Lower leg skin (tissue), 4 donors: ENCODE measurements around the gene SMCO1. TPM values are rescaled to one million over a fixed set of nuclear protein-coding genes. Genes with fewer than 3 reads are reported as not detected.
"Not testable (repeated sequence)": the region's sequence is repeated elsewhere in the genome, so short reads cannot be mapped to it uniquely, and the experiment has no call there.

Experiments
- DNase-seq, 2 donors: peaks; one replicate each; pipeline ENCODE4 v3.0.0-alpha.2; 2019; ENCODE audit warnings: low spot score in 2 of 2
- H3K4me3 ChIP-seq: fragments of 200-600 bp; sonication (generic); 2 replicates; pipeline ENCODE4 v1.5.1; 2017; ENCODE audit warnings: mild to moderate bottlenecking, low read depth; ENCODE audit not compliant: poor library complexity, severe bottlenecking
- CTCF ChIP-seq, 3 donors: fragments of 450-650 bp; IDR thresholded peaks; one replicate each; pipeline ENCODE4 v1.5.1; 2016; ENCODE audit warnings: antibody characterized with exemption in 3 of 3, mild to moderate bottlenecking in 3 of 3, moderate library complexity in 2 of 3
- POLR2A ChIP-seq, 2 donors: fragments of 450-650 bp; IDR thresholded peaks; one replicate each; pipeline ENCODE4 v1.6.1; 2016 to 2017; ENCODE audit warnings: antibody characterized with exemption in 2 of 2, mild to moderate bottlenecking in 1 of 2, moderate library complexity in 1 of 2
- WGBS, 2 donors: methylation state at CpG; one replicate each; pipeline ENCODE4 v1.1.5; 2018; 5-methylcytosine and 5-hydroxymethylcytosine counted together
- intact Hi-C: fragments of 100-400 bp; cut with DNase I; formaldehyde crosslinking; loops from one replicate; pipeline ENCODE4 v1.15.0; 2023; ENCODE audit warnings: low total_unique reads
- total RNA-seq, 4 donors: library from RNA; depleted of rRNA; stranded (reverse); fragments of >200 nt; gene quantifications; one replicate each; pipeline ENCODE4 v1.1.0, GENCODE V29; 2016

Gene SMCO1
- total RNA-seq, 4 donors from 2014 or later = 0.25 TPM; not detected in 3

GRCh38 chr3:196531418-196531817 is 16.3 kb upstream of the SMCO1 start:
- WGBS, 2 donors = 68 to 78% methylated on average over 4 of the region's 4 CpGs

DNA sequence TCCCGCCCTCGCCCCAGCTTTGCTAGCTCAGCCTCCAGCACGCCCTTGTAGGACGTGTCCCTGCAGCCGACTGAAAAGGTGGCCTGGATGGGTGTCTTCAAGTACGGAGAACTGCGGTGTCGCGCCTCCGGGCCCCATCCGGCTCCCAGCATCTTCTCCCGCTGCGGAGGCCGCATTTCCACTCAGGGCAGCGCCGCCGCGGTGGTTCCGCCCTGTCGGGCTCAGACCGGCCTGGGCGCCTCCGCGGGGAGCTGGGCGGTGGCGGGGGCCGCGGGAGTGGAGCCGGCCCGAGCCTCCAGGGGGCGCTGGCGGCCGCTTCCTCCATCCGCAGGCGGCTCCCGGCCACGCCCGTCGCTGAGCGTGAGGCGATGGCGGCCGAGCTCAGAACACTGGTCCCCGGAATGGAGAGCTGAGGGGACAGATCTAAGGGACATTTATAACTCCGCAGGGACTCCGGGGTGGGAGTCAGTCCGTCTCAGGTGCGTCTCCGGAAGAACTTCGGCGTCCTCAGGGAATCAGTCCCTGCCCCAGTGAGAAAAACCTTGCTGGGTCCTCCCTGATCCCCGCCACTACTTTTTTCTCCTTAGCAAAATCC is 13.6 kb upstream of the SMCO1 start:
- intact Hi-C loops = loop anchor here (10.0 kb wide), 1 partner anchor 274 kb away; no protein-coding TSS in a partner anchor
- peak; percentile 45 to 93 for DNase-seq
- no peak for TF ChIP-seq CTCF (IDR thresholded peaks at IDR 0.05)
- TF ChIP-seq POLR2A (IDR thresholded peaks at IDR 0.05) = no peak
- no peak overlapping the region for H3K4me3 ChIP-seq
- WGBS, 2 donors = 6% methylated on average over 16 to 25 of the region's 52 CpGs

More at GRCh38 chr3:196531418-196531817, 16.3 kb upstream of the SMCO1 start:
- TF ChIP-seq POLR2A (IDR thresholded peaks at IDR 0.05) (no peak), CTCF (IDR thresholded peaks at IDR 0.05) (no peak)
- intact Hi-C loops = no loop called here
- no peak overlapping the region for H3K4me3 ChIP-seq
- DNase-seq = peak in 1 of 2 donors; percentile 25

GRCh38 chr3:196525141-196525540 is 10.0 kb upstream of the SMCO1 start:
- intact Hi-C loops = loop anchor here (10.0 kb wide), 1 partner anchor 270 kb away; no protein-coding TSS in a partner anchor
- DNase-seq = no peak
- no peak for TF ChIP-seq CTCF (IDR thresholded peaks at IDR 0.05)
- no peak for TF ChIP-seq POLR2A (IDR thresholded peaks at IDR 0.05)
- 84 to 92% methylated on average over 4 of the region's 4 CpGs for WGBS, 2 donors
- H3K4me3 ChIP-seq = no peak overlapping the region

DNA sequence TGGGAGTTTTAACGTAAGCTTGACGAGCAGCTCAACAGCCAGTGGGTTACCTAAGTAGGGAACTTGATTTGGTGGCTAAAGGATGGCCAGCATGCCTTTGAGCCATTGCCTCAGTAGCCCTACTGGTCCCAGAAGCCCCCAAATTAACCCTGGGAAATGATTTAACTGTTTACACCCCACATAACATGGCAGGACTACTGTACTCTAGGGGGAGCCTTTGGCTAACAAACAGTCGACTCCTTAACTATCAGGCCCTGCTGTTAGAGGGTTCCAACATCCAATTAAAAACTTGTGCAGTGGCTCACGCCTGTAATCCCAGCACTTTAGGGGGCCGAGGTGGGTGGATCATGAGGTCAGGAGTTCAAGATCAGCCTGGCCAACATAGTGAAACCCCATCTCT is 9.4 kb upstream of the SMCO1 start:
- WGBS, 2 donors = 66 to 68% methylated on average over 5 of the region's 5 CpGs
- no peak overlapping the region for H3K4me3 ChIP-seq
- DNase-seq = peak in 1 of 2 donors; percentile 4
- no peak for TF ChIP-seq CTCF (IDR thresholded peaks at IDR 0.05)
- no peak for TF ChIP-seq POLR2A (IDR thresholded peaks at IDR 0.05)
- intact Hi-C loops = loop anchor here (10.0 kb wide), 1 partner anchor 270 kb away; no protein-coding TSS in a partner anchor

DNA sequence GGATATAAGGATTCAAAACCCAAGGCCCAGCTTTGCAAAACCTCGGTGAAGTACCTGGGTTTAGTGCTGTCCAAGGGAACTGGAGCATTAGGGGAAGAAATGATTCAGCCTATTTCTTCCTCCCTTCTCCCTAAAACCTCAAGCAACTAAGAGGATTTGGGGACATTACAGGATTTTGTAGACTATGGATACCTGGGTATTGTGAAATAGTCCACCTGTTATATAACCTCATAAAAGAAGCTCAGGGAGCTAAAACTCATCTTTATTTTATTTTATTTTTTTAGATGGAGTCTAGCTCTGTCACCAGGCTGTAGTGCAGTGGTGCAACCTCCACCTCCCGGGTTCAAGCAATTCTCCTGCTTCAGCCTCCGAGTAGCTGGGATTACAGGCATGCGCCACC is 8.7 kb upstream of the SMCO1 start:
- no peak for DNase-seq
- TF ChIP-seq CTCF (IDR thresholded peaks at IDR 0.05) (no peak), POLR2A (IDR thresholded peaks at IDR 0.05) (no peak)
- H3K4me3 ChIP-seq = no peak overlapping the region
- intact Hi-C loops = loop anchor here (10.0 kb wide), 1 partner anchor 269 kb away; no protein-coding TSS in a partner anchor
- 92 to 94% methylated on average over 4 of the region's 4 CpGs for WGBS, 2 donors

GRCh38 chr3:196521291-196521690 is 6.1 kb upstream of the SMCO1 start:
- H3K4me3 ChIP-seq = not testable (repeated sequence)
- peak in 1 of 2 donors; percentile 8 for DNase-seq
- WGBS, 2 donors = 83 to 91% methylated on average over 12 of the region's 12 CpGs
- intact Hi-C loops = loop anchor here (10.0 kb wide), 1 partner anchor 266 kb away; no protein-coding TSS in a partner anchor
